Myocyte (in vitro differentiated cells): ENCODE data around the gene SAMD7. TPM values are rescaled to one million over a fixed set of nuclear protein-coding genes. Genes with fewer than 3 reads are reported as not detected.

Experiments
- DNase-seq: peaks from one replicate; pipeline ENCODE4 v3.0.0-alpha.2; 2012; ENCODE audit warnings: low read depth
- total RNA-seq: library from RNA; depleted of rRNA; stranded (reverse); fragments of >200 nt; gene quantifications from 2 replicates; pipeline ENCODE4 v1.2.3, GENCODE V29; 2014

SAMD7 gene
- total RNA-seq, 1 donor from 2014 or later: not detected

DNA sequence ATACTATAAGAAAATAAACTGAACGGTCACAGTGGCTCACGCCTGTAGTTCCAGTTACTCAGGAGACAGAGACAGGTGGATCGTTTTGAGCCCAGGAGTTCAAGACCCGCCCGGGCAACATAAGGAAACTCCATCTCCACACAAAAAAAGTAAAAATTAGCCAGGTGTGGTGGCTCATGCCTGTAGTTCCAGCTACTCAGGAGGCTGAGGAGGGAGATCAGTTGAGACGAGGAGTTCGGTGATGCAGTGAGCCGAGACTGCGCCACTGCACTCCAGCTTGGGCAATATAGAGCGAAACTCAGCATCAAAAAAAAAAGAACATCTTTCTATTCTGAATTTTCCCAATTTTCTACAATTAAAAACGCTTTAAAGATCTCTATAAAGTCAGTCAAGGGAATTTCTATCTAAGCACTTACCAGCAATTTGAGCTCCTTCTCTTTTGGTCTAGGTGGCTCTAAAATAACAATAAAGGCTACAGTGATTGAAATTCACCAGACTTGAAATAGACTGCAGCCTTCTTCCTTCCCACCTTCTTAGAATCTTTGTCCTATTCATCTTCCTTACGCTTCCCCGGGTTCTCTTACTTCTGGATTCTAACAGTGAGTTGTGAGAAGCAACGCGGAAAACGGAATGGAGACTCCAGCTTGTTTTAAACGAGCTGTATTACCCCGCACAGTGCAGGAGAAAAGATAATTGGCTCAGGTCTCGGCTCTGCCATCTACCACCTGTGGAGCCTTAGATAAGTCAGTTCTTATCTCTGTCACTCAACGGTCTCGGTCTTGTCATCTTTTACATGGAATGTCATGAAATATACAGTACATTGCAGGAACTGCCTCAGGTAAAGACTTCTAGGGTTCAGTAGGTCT lies 54.4 kb downstream of the SAMD7 start:
- DNase-seq: peak; percentile 4

DNA sequence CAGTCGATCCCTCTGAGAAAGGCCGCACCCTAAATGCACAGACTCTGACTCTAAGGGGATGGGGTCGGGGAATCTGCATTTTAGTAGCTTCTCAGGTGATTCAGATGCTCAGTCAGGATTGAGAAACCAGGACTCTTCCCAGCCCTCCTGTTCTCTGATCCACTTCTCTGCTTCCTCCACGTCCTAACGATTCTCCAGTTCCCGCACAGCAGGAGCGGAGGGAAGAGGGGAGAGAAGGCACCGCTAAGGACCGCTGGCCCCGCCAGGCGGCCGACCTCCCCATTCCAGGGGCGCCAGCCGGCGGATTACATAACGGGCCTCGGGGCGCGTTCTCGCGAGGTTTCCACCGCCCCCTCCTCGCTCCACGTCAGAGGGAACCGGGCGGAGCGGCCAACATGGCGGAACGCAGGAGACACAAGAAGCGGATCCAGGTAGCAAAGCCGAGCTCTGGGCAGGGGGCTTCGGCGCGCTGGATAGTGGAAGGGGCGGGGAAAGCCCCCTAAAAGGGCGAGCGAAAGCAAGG lies 55.1 kb downstream of the SAMD7 start, which contains the start of gene SEC62:
Gene SEC62, plus strand, starts transcription at position 380 of the 523 bp plus-strand sequence. Its CDS starts 16 bp downstream, at position 396.
- peak; percentile 95 for DNase-seq

DNA sequence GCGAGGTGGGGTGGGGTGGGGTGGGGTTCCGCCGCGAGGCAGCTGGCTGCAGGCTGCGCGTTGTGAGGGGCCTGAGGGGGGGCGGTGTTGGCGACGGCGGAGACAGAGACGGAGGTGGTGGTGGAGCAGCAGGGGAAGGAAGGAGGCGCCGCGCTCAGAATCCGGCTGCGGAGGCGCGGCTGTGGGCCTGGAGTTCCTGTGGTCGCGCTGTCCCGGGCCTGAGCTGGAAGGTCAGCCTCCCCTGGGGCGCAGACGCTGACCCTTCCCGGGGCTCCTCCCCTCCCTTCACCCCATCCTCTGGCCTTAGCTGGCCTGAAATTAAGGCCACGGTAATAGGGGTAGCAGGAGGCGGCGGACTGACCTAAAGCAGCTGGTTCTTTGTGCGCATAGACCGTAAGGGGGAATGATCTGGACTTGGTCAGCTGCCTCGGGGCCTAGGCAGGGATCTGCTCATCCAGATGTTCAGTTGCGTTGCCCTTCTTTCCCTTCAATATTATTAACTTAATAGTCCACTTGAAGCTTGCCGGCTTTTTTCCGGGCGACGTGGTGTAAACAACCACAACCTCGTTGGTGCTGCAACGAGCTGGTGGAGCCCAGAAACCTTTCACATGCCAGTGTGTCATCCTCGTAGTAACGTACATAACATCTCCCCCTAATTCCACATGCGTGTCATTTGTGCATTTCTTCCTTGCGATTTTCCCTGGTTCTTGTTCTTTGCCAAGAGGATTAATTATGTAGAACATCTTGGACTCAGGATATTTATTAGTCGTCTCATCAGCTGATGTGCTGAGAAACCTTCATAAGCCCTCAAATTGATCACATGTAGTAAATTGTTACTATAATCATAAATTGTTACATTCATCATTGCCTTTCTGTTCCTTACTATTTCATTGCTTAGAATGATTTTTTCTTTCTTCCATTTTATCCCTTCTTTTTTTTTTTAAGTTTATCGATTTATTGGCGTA lies 55.9 kb downstream of the SAMD7 start:
- DNase-seq: peak; percentile 82

DNA sequence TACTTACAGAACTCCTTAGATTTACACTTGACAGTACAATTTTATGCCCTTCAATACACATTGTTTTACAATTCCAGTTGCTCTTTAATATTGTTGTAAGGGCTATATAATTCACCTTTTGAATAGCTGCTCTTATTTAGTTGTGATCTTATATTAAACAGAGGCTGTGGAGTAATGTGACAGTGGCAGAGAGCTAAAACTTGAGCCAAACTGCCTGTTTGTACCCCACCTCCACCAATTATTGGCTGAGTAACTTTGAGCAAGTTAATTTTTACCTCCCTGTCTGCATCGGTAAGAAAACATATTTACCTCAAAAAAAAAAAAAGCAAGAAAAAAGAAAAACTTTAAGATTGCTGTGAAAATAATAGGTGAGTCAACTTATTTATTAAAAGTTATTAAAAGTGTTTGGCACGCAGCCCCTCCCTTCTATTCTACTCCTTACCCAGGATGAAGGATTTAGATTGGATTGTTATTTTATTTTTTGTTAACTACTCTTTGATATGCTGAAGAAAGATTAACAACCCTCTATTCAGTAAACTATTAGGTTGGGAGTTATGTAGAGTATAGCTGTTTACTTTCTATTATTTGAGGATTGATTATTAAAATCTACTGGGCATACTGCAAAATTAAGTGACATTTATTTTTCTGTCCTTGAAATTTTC lies 57.0 kb downstream of the SAMD7 start:
- DNase-seq: no peak

DNA sequence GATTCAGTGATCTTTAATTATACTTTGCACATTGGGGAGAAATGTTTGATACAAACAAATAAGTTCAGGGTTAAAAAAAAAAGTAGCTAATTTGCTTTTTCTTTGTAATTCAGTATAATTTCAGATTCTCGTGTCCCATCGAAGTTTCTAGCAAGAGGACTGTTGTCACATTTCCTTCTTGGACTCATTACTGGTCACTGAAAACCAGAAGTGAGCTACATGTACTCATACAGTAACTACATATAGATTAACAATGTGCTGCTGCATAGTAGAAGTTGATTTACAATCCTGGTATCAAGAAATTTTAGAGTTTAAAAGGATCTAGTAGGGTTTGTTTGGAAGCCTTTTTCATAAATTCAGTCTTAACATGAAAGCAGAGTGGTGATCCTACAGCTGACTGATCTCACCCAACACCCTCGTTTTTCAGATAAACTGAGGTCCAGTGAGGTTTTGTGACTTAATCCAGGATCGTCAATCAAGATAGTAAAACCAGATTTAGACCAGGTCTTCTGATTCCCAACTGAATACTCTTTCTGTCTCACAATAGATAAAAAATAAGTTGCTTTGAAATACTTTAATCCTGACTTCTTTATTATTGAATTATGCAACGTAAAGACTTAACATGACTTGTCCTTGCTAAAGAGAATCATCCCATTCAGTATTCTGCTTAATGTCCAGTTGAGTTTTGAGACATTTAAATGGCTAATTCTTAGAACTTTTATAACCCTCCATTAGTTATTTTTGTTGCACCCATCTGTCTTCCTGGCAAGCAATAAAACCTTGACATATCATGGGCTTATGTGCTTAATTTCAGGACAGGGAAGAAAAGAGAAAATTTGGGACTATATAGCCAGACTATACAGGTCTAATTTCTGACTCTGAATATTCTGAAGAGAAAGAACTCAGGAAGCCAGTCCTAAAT lies 58.1 kb downstream of the SAMD7 start:
- DNase-seq: no peak

DNA sequence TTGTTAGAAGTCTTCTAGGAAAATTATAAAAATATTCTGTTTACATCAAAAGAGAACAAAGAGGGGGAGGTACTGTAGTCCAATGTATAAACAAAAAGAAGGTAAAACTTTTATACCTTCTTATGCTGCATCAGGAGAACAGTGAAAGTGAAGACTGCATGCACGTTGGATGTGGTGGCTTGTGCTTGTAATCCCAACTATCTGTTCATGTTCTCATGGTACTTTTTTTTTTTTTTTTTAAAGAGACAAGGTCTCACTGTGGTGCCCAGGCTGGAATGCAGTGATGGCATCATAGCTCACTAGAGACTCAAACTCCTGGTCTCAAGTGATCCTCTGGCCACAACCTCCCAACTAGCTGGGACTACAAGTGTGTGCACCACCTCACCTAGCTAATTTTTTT lies 59.5 kb downstream of the SAMD7 start:
- no peak for DNase-seq

DNA sequence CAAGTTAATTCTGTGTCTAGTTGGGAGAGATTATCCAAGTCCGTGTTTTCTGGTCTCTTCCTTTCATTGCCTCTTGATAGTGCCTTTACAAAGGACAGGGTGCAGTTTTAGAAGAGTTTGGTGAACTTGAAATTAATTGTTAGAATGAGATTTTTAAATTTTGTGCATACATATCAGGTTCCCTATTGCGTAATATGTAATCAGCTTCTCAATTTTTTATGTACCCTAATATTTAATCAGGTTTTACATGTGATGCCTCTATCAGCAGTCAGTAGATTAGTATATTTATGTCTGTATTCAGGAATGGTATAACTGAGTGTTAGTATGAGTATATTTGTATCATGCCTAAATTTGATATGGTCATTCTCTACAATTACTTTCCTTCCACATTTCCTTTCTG lies 60.1 kb downstream of the SAMD7 start:
- DNase-seq: no peak

DNA sequence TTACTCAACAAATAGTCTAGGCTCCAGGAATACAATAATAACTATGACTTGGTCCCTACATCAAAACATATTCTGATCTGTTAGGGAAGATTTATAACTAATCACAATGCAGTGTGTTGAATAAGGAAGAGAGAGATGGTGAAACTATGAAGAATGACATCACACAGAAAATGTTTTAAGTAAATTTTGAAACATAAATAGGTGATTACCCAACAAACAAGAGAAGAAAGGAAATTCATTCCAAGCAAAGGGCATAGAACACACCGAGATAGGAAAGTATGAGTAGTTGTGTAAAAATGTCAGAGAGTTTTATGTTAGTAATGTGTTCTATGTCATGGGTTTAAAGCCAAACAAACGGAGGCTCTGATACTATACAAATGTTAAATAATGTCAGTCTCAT lies 68.7 kb downstream of the SAMD7 start:
- peak; percentile 2 for DNase-seq

DNA sequence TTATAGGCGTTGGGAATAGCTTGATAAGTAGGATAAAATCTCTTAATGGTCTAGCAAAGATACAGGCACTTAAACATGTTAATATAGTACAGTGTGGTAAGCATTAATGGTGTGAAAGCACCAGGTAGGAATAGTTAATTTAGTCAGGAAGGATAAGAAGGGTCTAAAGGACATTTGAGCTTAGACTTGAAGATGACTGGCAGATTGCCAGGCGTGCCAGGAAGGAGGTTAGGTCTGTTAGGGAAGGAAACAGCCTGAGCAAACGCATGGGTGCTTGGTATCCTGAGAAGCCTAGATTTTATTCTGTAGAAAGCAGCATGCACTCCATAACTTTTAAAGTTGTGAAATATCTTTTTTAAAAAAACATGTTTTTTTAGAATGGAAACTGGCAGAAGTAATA lies 72.9 kb downstream of the SAMD7 start:
- no peak for DNase-seq

Other genes starting within 250 kb of the SAMD7 start
- gene MECOM, start 247.9 kb upstream of the SAMD7 start, total RNA-seq: 4.6 and 10.9 TPM in 2 replicates
- 86.8 and 454 TPM in 2 replicates for gene TERC, start 146.5 kb upstream of the SAMD7 start, total RNA-seq
- gene ACTRT3, start 142.0 kb upstream of the SAMD7 start, total RNA-seq: 2.8 and 3.1 TPM in 2 replicates
- 18.4 and 19.8 TPM in 2 replicates for gene MYNN, start 138.2 kb upstream of the SAMD7 start, total RNA-seq
- not detected in 2 replicates for gene LRRIQ4, start 98.7 kb upstream of the SAMD7 start, total RNA-seq
- gene LRRC34, start 98.7 kb upstream of the SAMD7 start, total RNA-seq: 1.3 and 1.8 TPM in 2 replicates
- not detected in 2 replicates for gene LRRC31, start 41.6 kb upstream of the SAMD7 start, total RNA-seq
- 37.3 and 37.7 TPM in 2 replicates for gene SEC62, start 55.2 kb downstream of the SAMD7 start, total RNA-seq
- 0.31 and 1.1 TPM in 2 replicates for gene GPR160, start 126.4 kb downstream of the SAMD7 start, total RNA-seq